Measurements from ENCODE around the gene GALK2. TPM values are rescaled to one million over a fixed set of nuclear protein-coding genes. Genes with fewer than 3 reads are reported as not detected.

GALK2 gene
- total RNA-seq, 3 donors from 2014 or later (not counting 1 experiment from before 2014, with no cell fraction given): 19.1 to 24.3 (median 23.6) TPM

DNA sequence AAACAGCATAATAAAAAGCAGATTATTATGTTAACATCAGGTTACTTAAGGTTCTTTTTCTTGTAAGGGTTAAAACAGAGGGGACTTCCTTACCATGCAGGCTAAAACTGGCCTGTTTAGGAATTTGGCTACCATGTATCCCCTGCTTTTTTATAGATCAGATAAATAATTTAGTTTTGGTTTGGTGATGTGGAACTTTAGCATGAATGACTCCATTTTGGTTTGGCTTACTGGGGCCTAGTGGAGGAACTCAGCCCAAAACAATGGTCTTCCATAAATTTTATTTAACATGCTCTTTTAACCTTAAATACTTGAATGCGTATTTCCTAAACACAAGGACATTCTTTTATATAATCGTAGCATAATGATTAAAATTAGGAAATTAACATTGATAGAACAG is 18.9 kb downstream of the GALK2 start:
- Histone ChIP-seq H3K36me3 (ENCODE audit: control insufficient read depth, insufficient read depth, low read length) (no peaks in the 10 kb centered on the region), H3K9me3 (ENCODE audit: control insufficient read depth, insufficient read depth, low read length) (no peaks in the 10 kb centered on the region), H3K4me1 (ENCODE audit: control insufficient read depth, insufficient read depth, low read length) (no peaks in the 10 kb centered on the region), H3K4me3 (ENCODE audit: low read length) (no peak overlapping the region), H3K27ac (ENCODE audit: low read length) (no peak overlapping the region), H3K27me3 (ENCODE audit: control insufficient read depth, insufficient read depth, low read length) (no peaks in the 10 kb centered on the region)
- Mint-ChIP-seq H3K27me3 (ENCODE audit: low read depth in 2 of 2) (no peaks in the 10 kb centered on the region), H3K4me3 (no peak overlapping the region), H3K36me3 (no peaks in the 10 kb centered on the region), H3K9me3 (no peaks in the 10 kb centered on the region), H3K27ac (no peak overlapping the region), H3K4me1 (peaks cover 64 to 71% of the 10 kb centered on the region in 2 donors)
- ATAC-seq: no peak
- TF ChIP-seq, protein P1, sequence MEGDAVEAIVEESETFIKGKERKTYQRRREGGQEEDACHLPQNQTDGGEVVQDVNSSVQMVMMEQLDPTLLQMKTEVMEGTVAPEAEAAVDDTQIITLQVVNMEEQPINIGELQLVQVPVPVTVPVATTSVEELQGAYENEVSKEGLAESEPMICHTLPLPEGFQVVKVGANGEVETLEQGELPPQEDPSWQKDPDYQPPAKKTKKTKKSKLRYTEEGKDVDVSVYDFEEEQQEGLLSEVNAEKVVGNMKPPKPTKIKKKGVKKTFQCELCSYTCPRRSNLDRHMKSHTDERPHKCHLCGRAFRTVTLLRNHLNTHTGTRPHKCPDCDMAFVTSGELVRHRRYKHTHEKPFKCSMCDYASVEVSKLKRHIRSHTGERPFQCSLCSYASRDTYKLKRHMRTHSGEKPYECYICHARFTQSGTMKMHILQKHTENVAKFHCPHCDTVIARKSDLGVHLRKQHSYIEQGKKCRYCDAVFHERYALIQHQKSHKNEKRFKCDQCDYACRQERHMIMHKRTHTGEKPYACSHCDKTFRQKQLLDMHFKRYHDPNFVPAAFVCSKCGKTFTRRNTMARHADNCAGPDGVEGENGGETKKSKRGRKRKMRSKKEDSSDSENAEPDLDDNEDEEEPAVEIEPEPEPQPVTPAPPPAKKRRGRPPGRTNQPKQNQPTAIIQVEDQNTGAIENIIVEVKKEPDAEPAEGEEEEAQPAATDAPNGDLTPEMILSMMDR (IDR thresholded peaks at IDR 0.05): no peak
- intact Hi-C loops (cut with micrococcal nuclease): no loop called here
- WGBS (ENCODE audit: insufficient coverage): no CpG with 5 or more reads among the region's 2 CpGs
- no peak for DNase-seq

DNA sequence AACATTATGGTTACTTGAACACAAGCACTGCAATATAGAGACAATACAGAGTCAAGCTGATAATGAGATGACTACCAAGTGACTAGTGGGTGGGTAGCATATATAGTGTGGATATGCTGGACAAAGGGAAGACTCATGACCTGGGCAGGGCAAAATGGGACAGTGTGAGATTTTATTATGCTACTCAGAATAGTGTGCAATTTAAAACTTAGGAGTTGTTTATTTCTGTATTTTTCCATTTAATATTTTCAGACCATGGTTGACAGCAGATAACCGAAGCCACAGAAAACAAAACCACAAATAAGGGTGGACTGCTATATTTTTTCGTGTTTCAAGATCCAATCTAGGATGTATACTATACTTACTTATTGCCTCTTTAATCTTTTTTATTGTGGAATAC is 19.6 kb downstream of the GALK2 start:
- no peaks in the 10 kb centered on the region for H3K9me3 ChIP-seq (ENCODE audit: control insufficient read depth, insufficient read depth, low read length)
- H3K4me1 ChIP-seq (ENCODE audit: control insufficient read depth, insufficient read depth, low read length): no peaks in the 10 kb centered on the region
- Mint-ChIP-seq H3K36me3 (no peaks in the 10 kb centered on the region), H3K27me3 (ENCODE audit: low read depth in 2 of 2) (no peaks in the 10 kb centered on the region), H3K27ac (peak overlapping the region in 1 of 2 donors; percentile 21), H3K4me3 (no peak overlapping the region), H3K4me1 (peaks cover 58 to 64% of the 10 kb centered on the region in 2 donors), H3K9me3 (no peaks in the 10 kb centered on the region)
- H3K27ac ChIP-seq (ENCODE audit: low read length): no peak overlapping the region
- DNase-seq (no peak), ATAC-seq (no peak)
- no CpG with 5 or more reads among the region's 2 CpGs for WGBS (ENCODE audit: insufficient coverage)
- no peak overlapping the region for H3K4me3 ChIP-seq (ENCODE audit: low read length)
- intact Hi-C loops (cut with micrococcal nuclease): no loop called here
- TF ChIP-seq, protein P1 (IDR thresholded peaks at IDR 0.05): no peak
- no peaks in the 10 kb centered on the region for H3K27me3 ChIP-seq (ENCODE audit: control insufficient read depth, insufficient read depth, low read length)
- H3K36me3 ChIP-seq (ENCODE audit: control insufficient read depth, insufficient read depth, low read length): no peaks in the 10 kb centered on the region

DNA sequence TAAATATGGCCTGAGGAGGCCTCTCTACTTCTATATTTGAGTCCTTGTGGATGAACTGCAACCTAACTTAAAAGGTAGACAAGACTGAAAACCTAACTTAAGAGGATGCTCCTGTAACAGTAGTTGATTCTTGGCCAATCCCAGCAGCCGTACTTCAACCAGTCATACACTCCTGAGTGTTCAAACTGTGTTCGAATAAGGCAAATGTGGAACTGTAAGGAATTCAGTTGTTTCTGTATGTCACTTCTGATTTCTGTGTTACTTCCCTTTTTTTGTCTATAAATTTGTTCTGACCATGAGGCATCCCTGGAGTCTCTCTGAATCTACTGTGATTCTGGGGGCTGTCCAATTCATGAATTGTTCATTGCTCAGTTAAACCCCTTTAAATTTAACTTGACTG is 20.5 kb downstream of the GALK2 start:
- Mint-ChIP-seq H3K27me3 (ENCODE audit: low read depth in 2 of 2) (no peaks in the 10 kb centered on the region), H3K4me1 (peaks cover 52 to 57% of the 10 kb centered on the region in 2 donors), H3K9me3 (no peaks in the 10 kb centered on the region), H3K36me3 (no peaks in the 10 kb centered on the region), H3K27ac (peak overlapping the region in 1 of 2 donors; percentile 42), H3K4me3 (no peak overlapping the region)
- H3K36me3 ChIP-seq (ENCODE audit: control insufficient read depth, insufficient read depth, low read length): no peaks in the 10 kb centered on the region
- ATAC-seq (no peak), DNase-seq (no peak)
- no peak overlapping the region for H3K4me3 ChIP-seq (ENCODE audit: low read length)
- no peaks in the 10 kb centered on the region for H3K9me3 ChIP-seq (ENCODE audit: control insufficient read depth, insufficient read depth, low read length)
- TF ChIP-seq, protein P1 (IDR thresholded peaks at IDR 0.05): no peak
- 71% methylated on average over 2 of the region's 2 CpGs for WGBS (ENCODE audit: insufficient coverage)
- intact Hi-C loops (cut with micrococcal nuclease): no loop called here
- no peak overlapping the region for H3K27ac ChIP-seq (ENCODE audit: low read length)
- H3K4me1 ChIP-seq (ENCODE audit: control insufficient read depth, insufficient read depth, low read length): no peaks in the 10 kb centered on the region
- H3K27me3 ChIP-seq (ENCODE audit: control insufficient read depth, insufficient read depth, low read length): no peaks in the 10 kb centered on the region

DNA sequence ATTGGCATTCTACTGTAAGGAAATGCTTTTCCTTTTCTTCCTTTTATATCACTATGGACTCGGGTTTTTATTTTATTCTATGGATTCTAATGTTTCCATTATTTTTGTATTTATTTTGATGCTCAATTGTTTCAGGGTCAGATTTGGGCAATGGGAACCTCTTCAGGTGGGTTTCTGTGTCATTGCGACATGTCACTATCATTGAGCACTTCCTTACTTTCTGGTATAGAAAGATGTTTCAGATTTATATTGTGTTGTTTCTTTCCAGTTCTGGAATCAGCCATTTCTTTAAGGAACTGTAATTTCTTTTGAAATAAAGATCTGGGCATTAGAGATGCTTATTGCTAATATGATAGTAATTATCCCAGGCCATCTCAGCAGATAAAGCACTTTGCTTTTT is 21.8 kb downstream of the GALK2 start:
- H3K27me3 ChIP-seq (ENCODE audit: control insufficient read depth, insufficient read depth, low read length): no peaks in the 10 kb centered on the region
- no peak overlapping the region for H3K27ac ChIP-seq (ENCODE audit: low read length)
- H3K4me1 ChIP-seq (ENCODE audit: control insufficient read depth, insufficient read depth, low read length): no peaks in the 10 kb centered on the region
- no peak overlapping the region for H3K4me3 ChIP-seq (ENCODE audit: low read length)
- DNase-seq (no peak), ATAC-seq (no peak)
- H3K27ac Mint-ChIP-seq: no peak overlapping the region
- H3K9me3 ChIP-seq (ENCODE audit: control insufficient read depth, insufficient read depth, low read length): no peaks in the 10 kb centered on the region
- H3K9me3 Mint-ChIP-seq: no peaks in the 10 kb centered on the region
- TF ChIP-seq, protein P1 (IDR thresholded peaks at IDR 0.05): no peak
- H3K36me3 ChIP-seq (ENCODE audit: control insufficient read depth, insufficient read depth, low read length): no peaks in the 10 kb centered on the region
- H3K4me1 Mint-ChIP-seq: peaks cover 49 to 50% of the 10 kb centered on the region in 2 donors
- H3K27me3 Mint-ChIP-seq (ENCODE audit: low read depth in 2 of 2): no peaks in the 10 kb centered on the region
- 92% methylated on average over 1 of the region's 2 CpGs for WGBS (ENCODE audit: insufficient coverage)
- intact Hi-C loops (cut with micrococcal nuclease): no loop called here
- no peaks in the 10 kb centered on the region for H3K36me3 Mint-ChIP-seq
- H3K4me3 Mint-ChIP-seq: no peak overlapping the region

Measured in natural killer cell (primary cell).